Activated T-helper 17 cell treated with anti-CD3 and anti-CD28 coated beads, Interleukin-2, amount 50 U/mL, for 72 hours (primary cell): ENCODE data around the gene ARIH2. TPM values are rescaled to one million over a fixed set of nuclear protein-coding genes. Genes with fewer than 3 reads are reported as not detected.

ENCODE experiments used
- ATAC-seq: fragments of 150-1000 bp; cut with Tn5 transposase; replicated peaks from 2 replicates; pipeline ENCODE4 v1.10.0; 2021; ENCODE audit warnings: mild to moderate bottlenecking, moderate library complexity
- H3K27ac Mint-ChIP-seq: one replicate; pipeline ENCODE4 v1.8.0; 2022; ENCODE audit warnings: mixed read lengths
- H3K27me3 Mint-ChIP-seq: one replicate; pipeline ENCODE4 v1.8.0; 2022; ENCODE audit warnings: mixed read lengths
- H3K36me3 Mint-ChIP-seq: one replicate; pipeline ENCODE4 v1.8.0; 2022; ENCODE audit warnings: low read depth, mild to moderate bottlenecking, mixed read lengths
- H3K4me1 Mint-ChIP-seq: one replicate; pipeline ENCODE4 v1.8.0; 2022; ENCODE audit warnings: mixed read lengths
- H3K4me3 Mint-ChIP-seq: one replicate; pipeline ENCODE4 v1.8.0; 2022; ENCODE audit warnings: mild to moderate bottlenecking, mixed read lengths
- H3K9me3 Mint-ChIP-seq: one replicate; pipeline ENCODE4 v1.8.0; 2022; ENCODE audit warnings: mixed read lengths
- total RNA-seq, 2 donors: library from RNA; stranded (reverse); gene quantifications; one replicate each; pipeline ENCODE4 v1.2.3, GENCODE V29; 2022

Gene ARIH2
- total RNA-seq, 2 donors from 2014 or later, result 107 to 158 TPM

- H3K9me3 Mint-ChIP-seq, result no peaks in the 10 kb centered on the region
- no peak for ATAC-seq
- H3K4me1 Mint-ChIP-seq, result peaks cover 9% of the 10 kb centered on the region
- H3K27me3 Mint-ChIP-seq, result no peaks in the 10 kb centered on the region
- H3K4me3 Mint-ChIP-seq, result no peak overlapping the region
- peaks cover 100% of the 10 kb centered on the region for H3K36me3 Mint-ChIP-seq
- peak overlapping the region; percentile 66 for H3K27ac Mint-ChIP-seq
Measured at GRCh38 chr3:49032646-49033304, 114.1 kb downstream of the ARIH2 start.

- Mint-ChIP-seq H3K27ac (no peak overlapping the region), H3K9me3 (no peaks in the 10 kb centered on the region), H3K4me3 (no peak overlapping the region), H3K36me3 (peaks cover 84% of the 10 kb centered on the region), H3K4me1 (no peaks in the 10 kb centered on the region), H3K27me3 (no peaks in the 10 kb centered on the region)
- ATAC-seq, result no peak
Measured at GRCh38 chr3:49034650-49035049, 116.0 kb downstream of the ARIH2 start.

- Mint-ChIP-seq H3K27me3 (no peaks in the 10 kb centered on the region), H3K4me3 (no peak overlapping the region), H3K4me1 (no peaks in the 10 kb centered on the region), H3K27ac (no peak overlapping the region), H3K9me3 (no peaks in the 10 kb centered on the region), H3K36me3 (peaks cover 84% of the 10 kb centered on the region)
- ATAC-seq, result no peak
Measured at GRCh38 chr3:49035281-49035680, 116.6 kb downstream of the ARIH2 start.

Other genes starting within 250 kb of the ARIH2 start
- 100 to 1,000 TPM in 1 of 2 donors, 10 to 100 TPM in 1; 58.0 to 110 TPM for gene NCKIPSD, start 232.9 kb upstream of the ARIH2 start, total RNA-seq
- gene IP6K2, start 201.6 kb upstream of the ARIH2 start, total RNA-seq, result 10 to 100 TPM; 43.4 to 51.1 TPM
- gene PRKAR2A, start 71.0 kb upstream of the ARIH2 start, total RNA-seq, result 10 to 100 TPM; 23.1 to 44.5 TPM
- gene SLC25A20, start 20.0 kb upstream of the ARIH2 start, total RNA-seq, result 10 to 100 TPM; 13.4 to 33.7 TPM
- 10 to 100 TPM; 32.2 to 44.9 TPM for gene P4HTM, start 71.4 kb downstream of the ARIH2 start, total RNA-seq
- 100 to 1,000 TPM; 154 to 208 TPM for gene WDR6, start 88.5 kb downstream of the ARIH2 start, total RNA-seq
- 10 to 100 TPM; 20.9 to 21.2 TPM for gene DALRD3, start 99.7 kb downstream of the ARIH2 start, total RNA-seq
- 10 to 100 TPM; 40.6 to 56.7 TPM for gene NDUFAF3, start 103.3 kb downstream of the ARIH2 start, total RNA-seq
- 100 to 1,000 TPM; 460 to 479 TPM for gene IMPDH2, start 110.6 kb downstream of the ARIH2 start, total RNA-seq
- 100 to 1,000 TPM; 122 to 151 TPM for gene QRICH1, start 175.2 kb downstream of the ARIH2 start, total RNA-seq
- gene QARS1, start 185.9 kb downstream of the ARIH2 start, total RNA-seq, result 100 to 1,000 TPM; 284 to 292 TPM
- gene USP19, start 202.0 kb downstream of the ARIH2 start, total RNA-seq, result 10 to 100 TPM; 33.4 to 36.0 TPM
- under 1 TPM in 1 of 2 donors, not detected in 1; 0.79 TPM for gene LAMB2, start 214.2 kb downstream of the ARIH2 start, total RNA-seq
- 10 to 100 TPM; 15.6 to 17.0 TPM for gene CCDC71, start 247.5 kb downstream of the ARIH2 start, total RNA-seq